SK-N-SH (cell line): ENCODE results near the gene AHNAK.

Experiments used
- CTCF ChIP-seq: fragments of 200-600 bp; sonication (generic); IDR thresholded peaks from 2 replicates; pipeline ENCODE4 v1.6.1; 2017; ENCODE audit warnings: antibody characterized with exemption, mild to moderate bottlenecking, moderate library complexity
- EP300 ChIP-seq, 2 experiments: IDR thresholded peaks; 2 replicates each; pipeline versions ENCODE4 v1.4.0 to v1.6.1; 2012; ENCODE audit warnings: borderline replicate concordance in 1 of 2, low read depth in 1 of 2, low read length in 1 of 2
- JUND ChIP-seq: IDR thresholded peaks from 2 replicates; pipeline ENCODE4 v1.4.0; 2012
- PBX3 ChIP-seq: IDR thresholded peaks from 2 replicates; pipeline ENCODE4; 2012
- REST ChIP-seq: IDR thresholded peaks from 2 replicates; pipeline ENCODE4 v1.6.1; 2012; ENCODE audit warnings: mild to moderate bottlenecking, low read depth, low read length, moderate library complexity

- TF ChIP-seq EP300 (IDR thresholded peaks at IDR 0.05; ENCODE audit: borderline replicate concordance in 1 of 2, low read depth in 1 of 2, low read length in 1 of 2) (no peak), CTCF (no peak), REST (no peak), JUND (no peak), PBX3 (no peak)
Measured at GRCh38 chr11:62536301-62536957, 10.2 kb downstream of the AHNAK start.
